Ascending aorta (tissue), 2 donors: ENCODE results near the gene QPRT. TPM values are rescaled to one million over a fixed set of nuclear protein-coding genes. Genes with fewer than 3 reads are reported as not detected.
"Not testable (repeated sequence)": the region's sequence is repeated elsewhere in the genome, so short reads cannot be mapped to it uniquely, and the experiment has no call there.

ENCODE experiments used
- DNase-seq, 2 donors: peaks; one replicate each; pipeline ENCODE4 v3.0.0-alpha.2; 2019; ENCODE audit warnings: low spot score in 2 of 2
- H3K27ac ChIP-seq, 2 donors: fragments of 200-600 bp; sonication (generic); one replicate each; pipeline ENCODE4 v1.5.1; 2016 to 2017; ENCODE audit warnings: mild to moderate bottlenecking in 1 of 2
- H3K27me3 ChIP-seq: fragments of 200-600 bp; sonication (generic); one replicate; pipeline ENCODE4 v1.5.1; 2017
- H3K36me3 ChIP-seq, 2 donors: fragments of 200-600 bp; sonication (generic); one replicate each; pipeline ENCODE4 v1.5.1; 2016
- H3K4me1 ChIP-seq, 2 donors: fragments of 200-600 bp; sonication (generic); one replicate each; pipeline ENCODE4 v1.5.1; 2016 to 2017; ENCODE audit warnings: mild to moderate bottlenecking in 1 of 2
- H3K4me3 ChIP-seq, 2 donors: fragments of 200-600 bp; sonication (generic); one replicate each; pipeline ENCODE4 v1.5.1; 2016 to 2017; ENCODE audit warnings: mild to moderate bottlenecking in 1 of 2
- H3K9me3 ChIP-seq, 2 donors: fragments of 200-600 bp; sonication (generic); one replicate each; pipeline ENCODE4 v1.5.1; 2016
- CTCF ChIP-seq, 3 experiments: fragments of 200-600 bp in 2 of 3; fragments of 450-650 bp in 1 of 3; sonication (generic) in 2 of 3; IDR thresholded peaks; one replicate each; pipeline ENCODE4 v1.5.1; 2016 to 2019; ENCODE audit warnings: antibody characterized with exemption in 3 of 3, mild to moderate bottlenecking in 1 of 3, moderate library complexity in 1 of 3
- intact Hi-C: fragments of 100-400 bp; cut with DNase I; formaldehyde crosslinking; loops from one replicate; pipeline ENCODE4 v1.15.1; 2023
- total RNA-seq: library from RNA; depleted of rRNA; stranded (reverse); fragments of >200 nt; gene quantifications from one replicate; pipeline ENCODE4 v1.1.0, GENCODE V29; 2016

Gene QPRT
- total RNA-seq, 1 donor from 2014 or later = 5.7 TPM

GRCh38 chr16:29719063-29719462 lies 40.1 kb downstream of the QPRT start:
- intact Hi-C loops = no loop called here
- no peak overlapping the region for H3K27ac ChIP-seq
- H3K9me3 ChIP-seq = no peaks in the 10 kb centered on the region
- H3K36me3 ChIP-seq = no peaks in the 10 kb centered on the region
- DNase-seq = no peak
- no peak for TF ChIP-seq CTCF (IDR thresholded peaks at IDR 0.05)
- no peaks in the 10 kb centered on the region for H3K4me1 ChIP-seq
- H3K27me3 ChIP-seq = no peaks in the 10 kb centered on the region
- H3K4me3 ChIP-seq = no peak overlapping the region

GRCh38 chr16:29720703-29721102 lies 41.7 kb downstream of the QPRT start:
- intact Hi-C loops = no loop called here
- H3K4me3 ChIP-seq = no peak overlapping the region
- H3K4me1 ChIP-seq = no peaks in the 10 kb centered on the region
- H3K36me3 ChIP-seq = no peaks in the 10 kb centered on the region
- no peaks in the 10 kb centered on the region for H3K9me3 ChIP-seq
- no peaks in the 10 kb centered on the region for H3K27me3 ChIP-seq
- TF ChIP-seq CTCF (IDR thresholded peaks at IDR 0.05) = no peak
- H3K27ac ChIP-seq = no peak overlapping the region
- no peak for DNase-seq

- H3K9me3 ChIP-seq, intact Hi-C loops, H3K36me3 ChIP-seq, H3K27ac ChIP-seq, H3K4me3 ChIP-seq, H3K4me1 ChIP-seq, H3K27me3 ChIP-seq: not testable (repeated sequence)
- TF ChIP-seq CTCF (IDR thresholded peaks at IDR 0.05) = peak; percentile 54 to 68 (median 60)
- peak; percentile 27 to 80 for DNase-seq
Measured at GRCh38 chr16:29721167-29721879, 42.3 kb downstream of the QPRT start.

- Histone ChIP-seq H3K4me1 (no peaks in the 10 kb centered on the region), H3K9me3 (no peaks in the 10 kb centered on the region), H3K27ac (no peak overlapping the region), H3K36me3 (no peaks in the 10 kb centered on the region), H3K27me3 (no peaks in the 10 kb centered on the region), H3K4me3 (no peak overlapping the region)
- DNase-seq = no peak
- intact Hi-C loops = no loop called here
- no peak for TF ChIP-seq CTCF (IDR thresholded peaks at IDR 0.05)
Measured at GRCh38 chr16:29726845-29727377, 47.9 kb downstream of the QPRT start.

GRCh38 chr16:29727452-29727851 lies 48.5 kb downstream of the QPRT start:
- Histone ChIP-seq H3K4me3 (no peak overlapping the region), H3K27ac (no peak overlapping the region), H3K9me3 (no peaks in the 10 kb centered on the region), H3K27me3 (no peaks in the 10 kb centered on the region), H3K36me3 (no peaks in the 10 kb centered on the region), H3K4me1 (no peaks in the 10 kb centered on the region)
- no peak for DNase-seq
- intact Hi-C loops = no loop called here
- no peak for TF ChIP-seq CTCF (IDR thresholded peaks at IDR 0.05)
